T follicular helper cell (primary cell): ENCODE results near the gene AQP12B.
"Not testable (repeated sequence)": the region's sequence is repeated elsewhere in the genome, so short reads cannot be mapped to it uniquely, and the experiment has no call there.

Experiments
- DNase-seq: peaks from one replicate; pipeline ENCODE4 v3.0.0-alpha.2; 2020; ENCODE audit warnings: low read depth

AQP12B gene

DNA sequence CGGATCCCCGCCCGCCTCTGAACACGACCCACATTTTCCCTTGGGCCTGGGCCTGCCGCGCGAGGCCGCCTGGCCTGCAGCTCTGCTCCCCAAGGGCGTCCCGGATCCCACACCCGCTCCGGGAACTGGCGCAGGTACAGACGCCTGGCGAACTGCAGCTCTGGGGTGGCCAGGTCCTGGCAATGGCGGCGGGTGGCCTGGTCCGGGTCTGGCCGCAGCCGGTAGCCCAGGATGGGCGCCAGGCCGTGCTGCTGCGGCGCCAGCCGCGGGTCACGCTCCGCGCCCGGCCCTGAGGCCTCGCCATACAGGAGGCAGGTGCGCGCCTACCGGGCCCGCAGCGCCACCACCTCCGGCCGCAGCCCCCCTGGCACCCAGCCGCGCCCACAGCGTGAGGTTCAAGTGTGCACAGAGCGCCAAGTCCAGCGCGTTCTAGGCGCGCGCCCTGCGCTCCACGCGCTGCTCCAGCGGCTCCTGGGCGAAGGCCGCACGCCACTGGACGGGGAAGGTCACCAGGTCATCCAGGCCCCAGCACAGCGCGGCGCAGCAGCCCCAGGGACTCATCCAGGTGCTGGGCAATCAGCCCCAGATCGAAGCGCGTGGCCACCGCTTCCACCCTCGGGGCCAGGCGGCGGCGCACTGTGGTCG, 18.5 kb upstream of the AQP12B start:
- DNase-seq: no peak

DNA sequence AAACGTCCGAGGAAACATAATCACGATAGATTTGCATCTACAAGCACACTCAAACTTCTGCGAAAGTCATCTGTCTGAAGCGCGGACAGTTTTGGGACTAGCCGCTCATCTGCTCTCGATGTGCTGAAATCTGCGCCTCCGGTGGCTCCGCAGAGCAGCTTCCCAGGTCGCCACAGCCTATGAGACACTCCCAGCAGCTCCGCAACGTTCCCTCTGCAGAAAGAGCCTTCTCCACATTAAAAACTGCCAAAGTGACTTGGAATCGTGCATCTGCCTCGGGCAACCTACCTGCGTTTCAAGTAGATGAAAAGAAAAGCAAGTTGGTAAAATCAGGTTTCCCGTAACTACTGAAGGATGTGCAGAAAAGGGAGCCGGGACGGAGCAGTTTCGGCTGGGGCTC, 17.9 kb upstream of the AQP12B start:
- DNase-seq: not testable (repeated sequence)

DNA sequence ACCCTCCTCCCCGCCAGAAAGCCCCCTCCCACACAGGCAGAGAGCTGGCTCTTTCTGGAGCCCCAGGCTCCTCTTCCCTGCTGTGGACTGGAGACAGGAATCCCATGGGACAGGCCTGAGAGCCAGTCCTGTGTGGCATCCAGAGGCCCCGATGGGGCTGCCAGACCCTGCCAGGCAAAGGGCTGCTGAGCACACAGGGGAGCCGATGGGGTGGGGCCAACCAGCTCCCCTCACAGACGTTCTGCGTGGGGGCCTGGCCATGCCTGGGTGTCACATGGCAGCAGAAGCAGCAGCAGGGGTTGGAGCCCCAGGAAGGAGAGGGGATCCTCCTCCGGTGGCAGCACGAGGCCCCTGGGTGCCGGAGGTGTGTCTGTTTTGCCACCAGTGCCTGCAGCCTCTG, 17.1 kb upstream of the AQP12B start:
- not testable (repeated sequence) for DNase-seq

DNA sequence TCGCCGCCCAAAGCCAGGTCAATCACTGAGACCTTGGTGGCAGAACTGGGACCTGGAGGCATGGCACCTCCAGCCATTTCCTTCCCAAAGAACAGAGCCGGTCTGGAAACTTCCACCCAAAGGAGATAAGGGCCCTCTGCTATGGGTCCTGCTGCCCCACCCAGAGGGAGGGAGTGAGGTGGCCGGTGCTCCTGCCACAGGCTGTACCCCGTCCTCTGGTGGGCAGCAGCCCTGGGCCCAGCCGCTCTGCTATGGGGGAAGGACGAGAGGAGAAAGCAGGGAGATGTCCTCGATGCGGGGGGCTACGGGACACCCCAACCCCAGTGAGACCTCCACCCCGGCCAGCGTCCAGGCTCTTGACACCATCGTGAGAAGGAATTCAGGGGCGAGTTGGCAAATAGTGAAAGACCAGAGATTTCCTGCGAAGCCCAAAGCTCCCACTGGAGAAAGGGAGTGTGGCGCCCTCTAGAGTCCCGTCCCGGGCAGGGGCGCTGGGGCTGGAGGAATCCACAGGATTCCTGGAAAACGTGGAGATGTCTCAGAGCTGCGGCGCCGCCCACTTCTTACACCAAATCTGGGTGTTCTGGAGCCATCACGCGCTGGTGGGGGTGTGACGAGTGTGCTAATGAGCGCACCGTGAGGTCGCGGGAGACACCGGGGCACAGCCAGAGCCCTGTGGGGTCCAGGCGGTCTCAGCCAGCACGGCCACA, 16.3 kb upstream of the AQP12B start:
- DNase-seq: not testable (repeated sequence)

DNA sequence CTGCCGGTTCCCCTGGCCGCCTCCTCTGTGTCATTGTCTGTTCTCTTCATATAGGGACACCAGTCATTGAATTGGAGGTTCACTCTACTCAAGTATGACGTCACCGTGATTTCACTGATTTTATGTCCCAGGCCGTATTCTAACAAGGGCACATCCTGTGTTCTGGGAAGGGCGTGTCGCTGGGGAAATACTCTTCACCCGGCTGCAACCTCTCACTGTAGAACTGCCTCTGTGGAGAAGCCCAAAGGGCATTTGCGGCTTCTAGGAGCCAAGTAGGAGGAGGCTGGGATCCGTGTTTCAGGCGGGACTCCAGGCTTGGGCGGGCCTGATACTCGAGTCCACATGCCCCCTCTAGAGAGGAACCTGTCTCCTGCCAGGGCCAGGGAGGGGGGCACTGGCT, 13.8 kb upstream of the AQP12B start:
- not testable (repeated sequence) for DNase-seq

DNA sequence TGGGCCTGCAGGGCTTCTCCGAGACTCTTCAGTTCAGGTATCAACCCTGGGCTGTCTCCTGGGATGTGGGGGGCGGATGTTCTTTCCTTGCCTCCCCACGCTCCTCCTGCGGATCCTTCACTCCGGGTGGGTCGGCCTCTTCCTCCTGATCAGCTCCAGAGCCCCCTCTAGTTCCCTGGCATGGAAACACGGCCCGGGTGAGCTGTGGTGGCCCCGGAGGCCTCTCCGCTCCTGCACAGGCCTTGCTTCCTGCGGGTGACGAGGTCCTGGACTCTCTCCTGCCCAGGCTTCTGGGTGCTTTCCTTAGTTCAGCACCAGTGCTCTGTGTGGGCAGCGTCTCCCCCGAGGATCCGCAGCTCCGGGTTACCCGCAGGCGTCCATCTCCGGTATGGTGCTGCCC, 12.9 kb upstream of the AQP12B start:
- DNase-seq: not testable (repeated sequence)

DNA sequence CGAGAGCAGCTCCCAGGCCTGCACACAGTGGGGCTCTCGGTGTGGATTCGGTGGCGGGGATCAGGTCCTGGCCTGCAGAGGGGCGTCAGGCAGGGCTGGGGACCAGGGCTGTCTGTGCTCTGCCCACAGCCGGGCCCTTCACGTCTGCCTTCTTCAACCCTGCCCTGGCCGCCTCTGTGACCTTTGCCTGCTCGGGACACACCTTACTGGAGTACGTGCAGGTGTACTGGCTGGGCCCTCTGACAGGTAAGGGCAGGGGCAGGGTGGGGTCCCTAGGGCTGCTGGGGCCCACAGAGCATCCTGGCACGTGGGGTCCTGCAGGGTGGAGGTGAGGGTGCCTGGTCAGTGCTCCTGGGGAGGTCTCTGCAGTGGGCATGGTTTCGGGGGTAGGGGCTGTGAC, 11.6 kb upstream of the AQP12B start:
- DNase-seq: not testable (repeated sequence)

DNA sequence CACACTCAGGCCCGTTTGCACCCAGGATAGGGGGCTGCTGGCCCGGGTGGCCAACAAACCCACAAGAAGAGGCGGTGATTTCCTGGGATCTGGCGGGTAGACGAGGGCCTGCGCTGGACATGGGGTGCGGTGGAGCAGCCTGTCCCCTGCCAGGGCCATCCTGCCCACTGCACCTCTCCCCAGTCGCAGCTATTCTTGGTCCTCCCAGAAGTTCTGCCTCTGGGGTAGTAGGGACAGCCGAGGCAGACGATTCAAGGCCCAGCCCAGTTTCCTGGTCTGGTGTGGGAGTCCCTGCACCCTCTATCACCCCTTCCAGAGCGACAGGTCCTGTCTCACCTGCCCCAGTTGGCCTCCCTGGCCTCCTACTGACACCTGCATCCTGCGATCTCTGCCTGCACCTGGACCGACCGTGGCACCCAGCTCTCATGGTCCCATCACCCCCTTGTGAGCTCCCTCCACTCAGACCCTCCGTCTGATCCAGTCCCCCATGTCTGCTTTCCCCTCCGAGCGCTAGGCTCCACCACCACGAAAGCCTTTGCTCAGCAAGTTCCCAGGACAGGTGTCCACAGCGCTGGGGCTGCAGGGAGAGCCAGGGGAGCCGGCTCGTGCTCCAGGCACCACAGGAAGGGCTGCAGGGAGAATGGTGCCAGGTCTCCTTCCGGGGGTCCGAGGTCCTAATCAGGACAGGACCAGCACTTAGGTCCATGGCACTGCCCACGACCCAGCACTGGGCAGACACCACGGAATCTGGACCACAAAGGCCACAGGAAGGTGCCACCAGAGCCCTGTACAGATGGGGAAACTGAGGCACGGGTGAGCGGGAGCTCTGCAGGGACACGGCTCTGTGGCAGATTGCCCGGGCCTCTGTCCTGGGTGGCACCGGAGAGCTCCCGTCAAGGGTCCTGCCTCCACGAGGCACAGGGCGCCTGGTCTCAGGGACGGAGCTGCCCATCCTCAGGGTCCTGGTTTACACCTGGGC, 10.2 kb upstream of the AQP12B start:
- not testable (repeated sequence) for DNase-seq

DNA sequence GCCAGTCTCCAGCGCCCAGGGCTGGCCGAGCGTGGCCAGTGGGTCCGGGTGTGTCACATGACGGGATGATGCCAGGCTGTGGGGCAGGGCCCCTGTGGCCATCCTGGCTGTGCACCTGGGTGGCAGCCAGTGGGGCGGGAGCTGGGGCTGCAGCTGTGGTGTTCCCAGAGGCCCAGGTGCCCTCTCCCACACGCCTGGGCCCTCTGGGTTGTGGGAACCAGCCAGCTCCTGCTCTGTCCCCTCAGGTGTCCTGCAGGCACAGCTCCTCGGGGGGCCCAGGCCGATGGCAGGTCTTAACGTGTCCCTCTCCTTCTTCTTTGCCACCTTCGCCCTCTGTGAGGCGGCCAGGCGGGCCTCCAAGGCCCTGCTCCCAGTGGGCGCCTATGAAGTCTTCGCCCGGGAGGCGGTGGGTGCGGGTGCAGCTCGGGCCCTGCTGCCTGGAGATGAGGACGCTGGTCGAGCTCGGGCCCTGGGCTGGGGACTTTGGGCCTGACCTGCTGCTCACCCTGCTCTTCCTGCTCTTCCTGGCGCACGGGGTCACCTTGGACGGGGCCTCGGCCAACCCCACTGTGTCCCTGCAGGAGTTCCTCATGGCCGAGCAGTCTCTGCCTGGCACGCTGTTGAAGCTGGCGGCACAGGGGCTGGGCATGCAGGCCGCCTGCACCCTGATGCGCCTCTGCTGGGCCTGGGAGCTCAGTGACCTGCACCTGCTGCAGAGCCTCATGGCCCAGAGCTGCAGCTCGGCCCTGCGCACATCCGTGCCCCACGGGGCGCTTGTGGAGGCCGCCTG, 9.1 kb upstream of the AQP12B start, which contains the start of gene AQP12A:
TSS of gene AQP12A (plus strand) at position 236 of the 790 bp plus-strand sequence. CDS start at position 284, 48 bp downstream.
- not testable (repeated sequence) for DNase-seq

DNA sequence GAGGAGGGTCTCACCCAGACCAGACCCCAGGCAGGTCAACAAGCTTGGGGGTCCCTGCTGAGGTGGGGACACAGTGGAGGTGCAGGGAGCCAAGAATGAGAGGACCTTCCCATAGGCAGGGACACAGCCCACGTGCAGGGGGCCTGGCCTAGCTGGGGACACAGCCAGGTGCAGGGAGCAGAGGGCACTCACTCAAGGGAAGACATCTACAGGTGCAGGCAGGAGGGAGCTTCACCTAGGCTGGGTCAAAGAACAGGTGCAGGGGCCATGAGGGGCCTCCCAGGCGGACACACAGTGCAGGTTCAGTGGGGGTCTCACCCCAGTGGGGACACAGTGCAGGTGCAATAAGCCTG, 8.4 kb upstream of the AQP12B start:
- DNase-seq: not testable (repeated sequence)

DNA sequence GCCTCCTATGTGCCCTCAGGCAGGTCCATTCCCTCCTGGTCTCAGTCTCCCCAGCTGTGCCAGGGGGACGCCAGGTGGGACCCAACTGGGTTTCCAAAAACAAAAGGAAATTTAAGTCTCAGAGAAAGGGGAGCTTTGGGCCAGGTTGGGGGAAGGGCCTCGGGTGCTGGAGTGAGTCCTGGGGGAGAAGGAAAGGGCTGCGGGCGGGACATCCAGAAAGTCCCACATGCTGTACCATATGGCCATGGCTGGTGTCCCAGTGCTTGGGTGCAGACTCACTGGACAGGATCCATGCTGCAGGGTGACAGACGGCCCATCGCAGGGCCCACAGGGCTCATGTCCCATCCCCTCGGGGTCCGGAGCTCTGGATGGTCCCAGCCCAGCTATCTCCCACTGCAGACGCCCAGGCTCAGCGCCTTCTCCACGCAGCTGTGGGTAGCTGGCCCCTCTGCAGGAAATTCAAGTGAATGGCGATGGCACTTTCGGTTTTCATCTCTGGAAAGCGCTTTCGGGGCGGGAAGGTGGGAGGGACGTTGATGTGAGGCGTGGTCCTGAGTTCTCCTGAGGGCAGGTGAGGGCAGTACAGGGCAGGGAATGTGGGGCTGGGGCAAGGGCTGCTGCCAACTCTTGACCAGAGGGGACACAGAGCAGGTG, 7.9 kb upstream of the AQP12B start:
- DNase-seq: not testable (repeated sequence)

DNA sequence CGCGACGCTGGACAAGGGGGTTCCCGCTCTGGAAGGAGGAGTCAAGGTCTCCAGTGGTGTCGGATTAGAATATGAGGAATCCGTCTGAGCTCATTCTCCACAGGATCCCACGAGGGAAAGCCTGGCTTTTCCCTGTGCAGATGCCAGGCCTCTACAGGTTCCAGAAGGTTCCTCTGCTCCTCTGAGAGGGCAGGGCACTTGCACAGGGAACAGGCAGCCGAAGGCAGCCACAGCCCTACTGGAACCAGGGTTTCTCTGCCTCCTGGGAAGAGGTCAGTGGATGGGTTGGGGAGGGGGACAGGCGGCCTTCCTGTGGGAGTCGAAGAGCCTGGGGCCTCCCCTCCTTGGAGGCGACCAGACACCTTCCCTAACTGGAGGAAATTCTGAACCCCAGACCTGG, 7.3 kb upstream of the AQP12B start:
- no peak for DNase-seq

DNA sequence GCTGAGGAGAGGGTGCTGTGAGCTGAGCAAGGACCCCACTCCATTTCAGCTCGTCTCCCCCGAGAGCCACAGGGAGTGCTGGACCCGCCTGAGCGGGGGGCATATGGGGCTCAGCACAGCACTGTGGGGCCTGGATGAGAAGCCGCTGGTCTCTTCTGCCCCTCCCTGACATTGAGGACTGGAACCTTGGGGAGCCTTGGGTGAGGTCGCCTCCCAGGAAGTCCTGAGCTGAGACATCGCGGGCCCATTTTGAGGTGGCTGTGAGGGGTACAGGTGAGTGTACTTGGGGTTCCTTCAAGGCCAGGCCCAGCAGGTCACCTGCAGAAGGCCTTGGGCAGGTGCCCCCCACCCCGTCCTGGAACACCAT, 5.9 kb upstream of the AQP12B start:
- DNase-seq: no peak

DNA sequence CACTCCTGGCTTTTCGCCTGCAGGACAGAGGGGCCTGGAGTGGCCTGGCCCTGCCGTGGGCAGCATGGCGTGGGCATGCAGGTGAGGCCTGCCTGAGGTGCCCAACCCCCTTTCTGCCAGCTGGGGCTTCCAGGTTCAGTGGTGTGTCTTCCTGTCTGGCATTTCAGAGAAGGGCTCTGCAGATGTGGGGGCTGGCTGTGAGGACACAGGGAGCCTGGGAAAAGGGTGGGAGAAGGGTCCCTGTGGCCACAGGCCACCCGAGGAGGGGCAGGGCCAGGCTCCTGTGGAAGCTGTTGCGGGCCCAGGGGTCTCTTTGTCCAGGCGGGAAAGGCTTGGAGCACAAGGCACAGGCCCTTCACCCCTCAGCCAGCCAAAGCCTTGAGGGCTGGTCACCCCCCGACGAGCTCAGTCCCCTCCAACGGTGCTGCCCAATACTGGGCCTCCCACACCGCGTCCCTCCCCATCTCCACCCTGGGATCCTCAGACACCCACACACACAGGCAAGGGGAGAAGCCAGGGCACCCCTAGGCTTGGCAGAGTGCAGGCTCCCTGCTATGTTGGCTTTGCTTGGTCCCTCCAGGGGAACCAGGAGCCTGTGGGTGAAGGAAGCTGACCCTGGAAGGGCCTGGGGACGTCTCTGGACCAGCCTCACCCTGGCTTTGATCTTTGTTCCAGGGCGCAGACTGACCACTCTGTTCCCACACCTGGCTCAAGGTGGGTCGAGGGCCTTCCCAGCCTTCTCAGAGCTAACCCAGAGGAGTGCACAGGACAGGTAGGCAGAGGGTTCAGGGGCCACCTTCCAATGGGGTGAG, 5.3 kb upstream of the AQP12B start:
- no peak for DNase-seq

DNA sequence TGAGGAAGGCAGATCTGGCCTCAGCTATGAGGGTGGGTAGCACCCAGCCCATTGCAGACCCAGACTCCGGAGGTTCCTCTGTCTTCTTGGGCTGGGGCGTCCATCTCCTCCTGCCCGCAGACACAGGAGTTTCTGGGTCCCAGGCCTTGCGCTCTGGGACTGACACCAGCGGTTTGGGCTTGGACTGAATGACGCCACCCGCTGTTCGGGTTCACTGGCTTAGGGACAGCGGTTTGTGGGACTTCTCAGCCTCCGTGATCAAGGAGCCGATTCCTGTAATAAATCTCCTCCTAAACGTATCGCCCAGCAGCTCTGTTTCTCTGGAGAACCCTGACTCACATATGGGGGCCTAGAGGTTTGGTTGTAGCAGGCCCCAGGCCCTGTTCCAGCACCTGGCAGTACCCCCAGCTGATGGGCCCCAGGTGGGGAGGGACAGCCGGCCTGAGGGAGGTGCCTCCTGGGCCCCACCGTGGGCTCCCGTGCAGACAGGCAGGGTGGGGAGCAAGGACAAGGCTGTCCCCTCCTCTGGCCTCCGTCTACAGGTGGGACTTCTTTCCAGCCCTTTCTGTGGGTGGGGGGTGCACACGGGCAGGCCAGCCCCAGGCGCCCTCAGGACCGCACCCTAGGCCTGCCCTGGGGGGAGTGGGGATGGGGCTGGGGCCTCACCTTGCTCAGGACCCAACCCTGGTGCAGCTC, 4.5 kb upstream of the AQP12B start:
- no peak for DNase-seq

DNA sequence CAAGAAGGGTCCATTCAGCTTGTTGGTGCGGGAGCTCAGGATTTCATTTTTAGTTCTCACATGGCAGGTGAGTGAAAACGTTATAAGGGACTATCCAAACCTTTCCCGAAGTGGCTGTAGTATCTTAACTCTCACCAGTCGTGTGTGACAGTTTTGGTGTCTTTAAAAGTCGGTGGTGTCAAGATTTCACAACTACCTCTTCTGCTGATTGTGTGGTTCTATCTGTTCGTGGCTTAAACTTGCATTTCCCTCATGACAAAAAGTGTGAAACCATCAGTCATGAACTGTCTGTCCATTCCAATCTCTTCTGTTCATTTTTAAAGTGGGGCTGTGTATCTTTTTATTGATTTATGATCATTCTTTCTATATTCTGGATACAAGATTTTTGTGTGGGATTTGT, 3.8 kb upstream of the AQP12B start:
- DNase-seq: no peak

DNA sequence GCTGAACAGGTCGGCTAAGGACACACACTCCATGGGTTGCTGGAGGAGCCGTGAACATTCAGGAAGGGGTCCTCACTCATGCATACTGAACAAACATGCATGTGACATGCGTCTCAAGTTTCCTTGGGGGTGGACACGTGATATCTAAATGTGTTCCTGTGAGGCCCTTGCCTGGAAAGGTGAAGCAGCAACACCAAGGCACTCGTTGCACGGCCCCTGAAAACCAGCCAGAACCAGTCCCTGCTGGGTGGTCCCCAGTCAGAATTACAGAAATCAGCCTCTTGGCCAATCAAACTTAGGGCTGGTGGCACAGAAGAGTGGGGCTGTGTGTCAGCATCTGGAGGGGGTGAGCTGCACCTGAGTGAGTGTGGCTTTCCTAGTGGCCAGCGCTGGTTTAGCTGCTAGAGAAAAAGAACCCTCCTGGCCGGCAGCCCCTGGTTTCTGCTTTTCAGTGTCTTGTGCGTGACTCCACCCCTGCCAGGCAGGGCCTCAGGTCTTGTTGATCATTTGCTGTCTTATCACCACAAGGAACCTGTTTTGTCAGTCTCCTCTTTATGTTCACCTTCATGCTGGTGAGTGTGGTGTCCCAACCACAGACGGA, 3.2 kb upstream of the AQP12B start:
- DNase-seq: no peak

DNA sequence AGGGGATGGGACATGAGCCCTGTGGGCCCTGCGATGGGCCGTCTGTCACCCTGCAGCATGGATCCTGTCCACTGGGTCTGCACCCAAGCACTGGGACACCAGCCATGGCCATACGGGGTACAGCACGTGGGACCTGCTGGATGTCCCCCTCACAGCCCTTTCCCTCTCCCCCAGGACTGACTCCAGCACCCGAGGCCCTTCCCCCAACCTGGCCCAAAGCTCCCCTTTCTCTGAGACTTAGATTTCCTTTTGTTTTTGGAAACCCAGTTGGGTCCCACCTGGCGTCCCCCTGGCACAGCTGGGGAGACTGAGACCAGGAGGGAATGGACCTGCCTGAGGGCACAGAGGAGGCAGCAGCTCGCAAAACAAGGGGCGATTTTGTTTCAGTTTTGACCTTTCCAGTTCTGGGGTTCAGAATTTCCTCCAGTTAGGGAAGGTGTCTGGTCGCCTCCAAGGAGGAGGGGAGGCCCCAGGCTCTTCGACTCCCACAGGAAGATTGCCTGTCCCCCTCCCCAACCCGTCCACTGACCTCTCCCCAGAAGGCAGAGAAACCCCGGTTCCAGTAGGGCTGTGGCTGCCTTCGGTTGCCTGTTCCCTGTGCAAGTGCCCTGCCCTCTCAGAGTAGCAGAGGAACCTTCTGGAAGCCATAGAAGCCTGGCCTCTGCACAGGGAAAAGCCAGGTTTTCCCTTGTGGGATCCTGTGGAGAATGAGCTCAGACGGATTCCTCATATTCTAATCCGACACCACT, 1.5 kb upstream of the AQP12B start:
- DNase-seq: not testable (repeated sequence)
